KBM-7 (cell line): ENCODE data around the gene NUP188.
A peak's percentile ranks its signal among the peaks of the same experiment; 100 is the strongest.

Source experiments
- DNase-seq: peaks from one replicate; pipeline ENCODE4 v3.0.0-alpha.2; 2015
- in situ Hi-C: fragments of 300-500 bp; cut with MboI; formaldehyde crosslinking; loops from 2 replicates; pipeline ENCODE4 v1.14.3; 2020; ENCODE audit warnings: low sequenced_read_pairs, low pct_unique_long_range_greater_than_20kb, mixed read lengths

NUP188 gene

DNA sequence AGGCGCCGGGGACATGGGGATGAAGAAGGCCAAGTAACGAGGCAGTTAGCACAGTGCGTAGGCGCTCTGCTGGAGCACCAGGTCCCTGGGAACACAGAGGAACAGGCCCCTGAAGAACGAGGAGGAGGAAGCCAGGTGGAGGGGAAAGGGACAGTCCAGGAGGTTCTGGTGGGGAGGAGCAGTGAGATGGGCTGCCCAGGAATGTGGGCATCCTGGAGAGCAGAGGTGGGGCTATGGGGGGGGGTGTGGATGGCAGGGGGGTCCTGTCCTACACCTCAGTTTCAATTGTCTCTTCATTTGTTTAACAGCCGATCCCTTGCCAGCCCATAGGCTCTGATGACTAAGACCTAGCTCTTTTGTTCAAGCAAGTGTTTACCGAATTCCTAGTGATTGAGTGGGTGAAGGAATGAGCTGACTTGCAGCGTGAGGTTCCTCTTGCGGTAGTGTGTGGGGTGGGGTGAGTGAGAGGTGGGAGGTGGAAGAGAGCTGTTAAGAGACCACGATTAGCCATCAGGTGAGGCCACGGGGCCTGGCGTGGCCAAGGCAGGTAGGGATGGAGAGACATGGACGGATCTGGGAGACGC is 35.1 kb upstream of the NUP188 start:
- no peak for DNase-seq
- in situ Hi-C loops: no loop called here

DNA sequence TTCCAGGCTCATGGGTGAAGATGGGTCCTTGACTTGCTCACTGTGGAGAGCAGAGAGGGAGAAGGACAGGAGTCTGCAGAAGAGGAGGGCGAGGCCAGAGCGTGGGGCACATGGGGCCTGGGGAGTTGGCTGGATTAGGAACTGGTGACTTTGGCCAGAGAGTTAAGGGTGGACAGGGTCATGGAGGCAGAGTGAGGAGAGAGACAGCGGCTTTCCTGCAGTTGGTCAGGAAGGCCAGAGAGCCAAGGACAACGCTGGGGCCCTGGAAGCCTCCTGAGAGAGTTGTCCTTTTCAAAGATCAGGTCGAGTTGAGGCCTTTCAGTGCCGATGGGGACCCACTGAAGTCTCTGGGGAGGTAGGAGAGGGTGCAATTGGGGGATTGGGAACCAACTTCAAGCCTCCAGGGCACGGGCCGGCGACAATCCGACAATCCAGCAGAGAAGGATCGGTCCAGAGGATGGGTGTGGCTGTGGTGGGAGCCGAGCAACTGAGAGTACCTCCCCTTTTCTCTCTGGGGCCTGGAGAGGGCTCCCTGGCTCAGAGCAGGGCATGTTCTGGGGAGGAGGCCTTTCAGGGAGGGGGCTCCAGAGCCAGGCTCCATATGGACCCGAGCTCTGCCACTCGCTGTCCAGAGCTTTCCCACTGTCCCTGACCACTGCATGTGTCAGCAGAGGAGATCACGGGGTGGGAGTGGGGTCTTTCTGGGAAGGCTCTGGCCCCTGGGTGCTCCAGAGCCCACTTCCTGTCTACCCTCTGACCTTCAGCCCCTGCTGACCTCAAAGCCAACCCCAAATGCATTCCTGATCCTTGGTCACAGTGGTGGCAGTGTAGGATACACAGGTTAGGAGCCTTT is 34.2 kb upstream of the NUP188 start:
- no peak for DNase-seq

GRCh38 chr9:128913995-128914772 is 33.3 kb upstream of the NUP188 start:
- no peak for DNase-seq
- in situ Hi-C loops: no loop called here

More for the DNA sequence above, 34.2 kb upstream of the NUP188 start:
- in situ Hi-C loops: no loop called here

GRCh38 chr9:128916204-128916603 is 31.3 kb upstream of the NUP188 start:
- in situ Hi-C loops: no loop called here
- no peak for DNase-seq

GRCh38 chr9:128916745-128917144 is 30.8 kb upstream of the NUP188 start:
- no peak for DNase-seq
- in situ Hi-C loops: no loop called here

DNA sequence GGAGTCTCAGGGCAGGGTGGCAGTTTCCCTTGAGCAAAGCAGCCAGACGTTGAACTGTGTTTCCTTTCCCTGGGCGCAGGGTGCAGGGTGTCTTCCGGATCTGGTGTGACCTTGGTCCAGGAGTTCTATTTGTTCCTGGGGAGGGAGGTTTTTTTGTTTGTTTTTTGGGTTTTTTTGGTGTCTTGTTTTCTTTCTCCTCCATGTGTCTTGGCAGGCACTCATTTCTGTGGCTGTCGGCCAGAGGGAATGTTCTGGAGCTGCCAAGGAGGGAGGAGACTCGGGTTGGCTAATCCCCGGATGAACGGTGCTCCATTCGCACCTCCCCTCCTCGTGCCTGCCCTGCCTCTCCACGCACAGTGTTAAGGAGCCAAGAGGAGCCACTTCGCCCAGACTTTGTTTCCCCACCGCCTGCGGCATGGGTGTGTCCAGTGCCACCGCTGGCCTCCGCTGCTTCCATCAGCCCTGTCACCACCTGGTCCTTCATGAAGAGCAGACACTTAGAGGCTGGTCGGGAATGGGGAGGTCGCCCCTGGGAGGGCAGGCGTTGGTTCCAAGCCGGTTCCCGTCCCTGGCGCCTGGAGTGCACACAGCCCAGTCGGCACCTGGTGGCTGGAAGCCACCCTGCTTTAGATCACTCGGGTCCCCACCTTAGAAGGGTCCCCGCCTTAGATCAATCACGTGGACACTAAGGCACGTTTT is 30.2 kb upstream of the NUP188 start:
- in situ Hi-C loops: no loop called here
- no peak for DNase-seq

DNA sequence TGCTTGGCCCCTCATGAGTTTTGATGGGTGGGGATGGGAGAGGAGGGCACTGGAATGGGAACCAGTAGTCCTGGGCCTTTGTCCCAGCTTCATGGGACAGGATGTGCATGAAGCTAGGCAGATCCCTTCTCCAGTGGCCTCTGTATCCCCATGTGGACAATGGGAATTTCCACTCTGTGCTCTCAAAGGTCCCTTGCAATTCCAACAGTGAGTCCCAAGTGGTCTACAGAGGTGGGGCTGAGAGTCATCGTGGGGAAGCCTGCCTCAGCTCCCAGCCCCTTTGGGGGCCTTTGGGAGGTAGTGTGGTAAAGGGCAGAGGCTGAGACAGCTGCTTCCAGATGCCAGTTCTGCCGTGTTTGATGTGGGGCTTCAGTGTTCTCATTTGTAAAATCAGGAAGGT is 28.6 kb upstream of the NUP188 start:
- in situ Hi-C loops: no loop called here
- DNase-seq: no peak

DNA sequence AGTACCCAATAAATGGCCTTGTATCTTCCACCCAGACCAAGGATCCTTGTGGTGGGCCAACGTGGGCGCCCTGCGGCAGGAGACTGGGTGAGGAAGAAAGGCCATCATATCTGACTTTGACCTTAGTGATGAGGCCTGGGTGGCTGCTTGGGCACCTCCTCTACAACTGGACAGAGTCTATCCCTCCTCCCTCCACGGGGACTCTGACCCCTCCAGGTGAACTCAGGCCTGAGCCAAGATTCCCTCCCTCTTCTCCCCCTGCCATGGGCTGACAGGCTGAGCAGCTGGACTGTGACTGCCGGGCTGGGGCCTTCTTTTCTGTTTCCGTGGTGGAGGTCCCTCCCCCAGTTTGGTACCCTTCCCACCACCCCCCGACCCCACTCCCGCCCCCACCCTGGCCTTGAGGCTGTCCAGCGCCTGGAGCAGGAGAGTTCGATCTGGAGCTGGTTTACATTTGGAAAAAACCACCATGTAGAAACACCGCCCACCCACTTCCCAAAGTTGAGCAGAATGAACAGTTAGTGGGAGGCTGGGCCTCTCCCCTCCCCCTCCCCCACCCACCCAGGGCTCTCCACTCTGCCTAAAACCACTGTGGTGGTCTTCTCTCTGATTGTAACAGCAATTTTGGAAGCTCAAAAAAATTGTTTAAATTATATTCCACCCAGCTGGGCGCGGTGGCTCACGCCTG is 28.0 kb upstream of the NUP188 start:
- DNase-seq: no peak
- in situ Hi-C loops: no loop called here

DNA sequence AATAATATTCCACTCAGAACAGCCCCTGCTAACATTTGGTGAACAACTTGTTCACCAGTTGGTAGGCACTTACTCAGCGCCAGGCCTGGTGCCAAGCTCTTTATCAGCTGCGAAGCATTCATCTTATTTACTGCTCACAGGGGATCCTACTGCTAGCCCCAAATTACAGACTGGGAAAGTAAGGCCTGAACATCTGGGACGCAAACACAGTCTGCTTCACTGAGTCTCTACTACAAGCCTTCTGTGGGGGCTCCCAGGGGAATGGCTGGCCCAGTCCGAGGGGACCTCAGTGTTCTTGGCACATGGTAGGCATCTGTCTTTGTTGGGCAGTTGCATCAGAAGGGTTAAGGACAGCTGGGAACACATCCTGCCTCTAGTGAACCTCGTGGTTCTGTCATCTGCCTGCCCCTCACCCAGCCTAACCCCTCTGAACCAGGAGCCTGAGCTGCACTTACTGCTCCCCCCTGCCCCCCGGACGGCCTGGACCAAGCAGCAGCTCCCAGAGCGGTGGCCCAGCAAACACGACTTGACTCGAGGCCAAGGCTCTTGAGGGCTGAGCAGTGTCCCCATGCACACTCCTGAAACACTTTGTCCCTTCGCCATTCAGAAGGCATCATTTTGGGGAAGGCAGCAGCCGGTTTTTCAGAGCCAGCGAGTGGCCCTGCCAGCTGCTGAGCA is 27.0 kb upstream of the NUP188 start, which contains the start of gene PHYHD1:
Gene PHYHD1 (plus strand): TSS at position 602 of the 678 bp plus-strand sequence. CDS start 1,342 bp downstream, outside the sequence.
- no peak for DNase-seq
- in situ Hi-C loops: no loop called here

- no peak for DNase-seq
Measured at GRCh38 chr9:128921881-128922763, 25.4 kb upstream of the NUP188 start.

DNA sequence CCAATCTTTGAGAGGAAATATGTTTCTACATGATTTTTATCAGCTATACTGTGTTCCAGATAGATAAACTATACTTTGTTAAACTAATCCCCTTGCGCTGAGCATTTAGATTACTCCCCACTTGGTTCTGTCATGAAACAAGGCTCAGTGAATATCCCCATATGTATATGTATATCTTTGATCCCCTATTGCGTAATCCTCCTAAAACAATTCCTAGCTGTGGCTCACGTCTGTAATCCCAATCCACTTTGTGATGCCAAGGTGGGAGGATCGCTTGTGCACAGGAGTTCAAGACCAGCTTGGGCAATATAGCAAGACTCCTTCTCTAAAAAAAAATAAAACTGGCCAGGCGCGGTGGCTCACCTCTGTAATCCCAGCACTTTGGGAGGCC is 24.0 kb upstream of the NUP188 start:
- DNase-seq: no peak
- in situ Hi-C loops: no loop called here

More at GRCh38 chr9:128921881-128922763, 25.4 kb upstream of the NUP188 start:
- in situ Hi-C loops: no loop called here

GRCh38 chr9:128927731-128928411 is 19.6 kb upstream of the NUP188 start:
- DNase-seq: peak; percentile 59
- in situ Hi-C loops: no loop called here

GRCh38 chr9:128928624-128929023 is 18.9 kb upstream of the NUP188 start:
- no peak for DNase-seq
- in situ Hi-C loops: no loop called here

- in situ Hi-C loops: no loop called here
- DNase-seq: no peak
Measured at GRCh38 chr9:128929560-128929959, 17.9 kb upstream of the NUP188 start.

DNA sequence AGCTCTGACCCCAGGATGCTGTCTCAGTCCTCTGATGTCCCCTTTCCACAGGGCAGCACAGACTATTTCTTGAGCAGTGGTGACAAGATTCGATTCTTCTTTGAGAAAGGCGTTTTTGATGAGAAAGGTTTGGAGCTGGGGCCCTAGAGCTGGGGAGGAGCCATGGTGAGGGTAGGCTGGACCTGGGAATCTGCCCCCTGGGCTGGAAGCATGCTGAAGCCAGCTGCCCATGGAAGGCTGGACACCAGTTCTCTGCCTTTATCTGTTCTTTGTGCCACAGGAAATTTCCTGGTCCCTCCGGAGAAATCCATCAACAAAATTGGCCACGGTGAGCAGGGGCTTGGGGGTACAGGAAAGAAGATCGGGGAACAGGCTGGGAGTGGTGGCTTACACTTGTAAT is 13.8 kb upstream of the NUP188 start:
- no peak for DNase-seq
- in situ Hi-C loops: no loop called here

- in situ Hi-C loops: no loop called here
- no peak for DNase-seq
Measured at GRCh38 chr9:128936171-128936865, 11.2 kb upstream of the NUP188 start.
